CD4-positive, alpha-beta memory T cell (primary cell): ENCODE measurements around the gene HTR3B. TPM values are rescaled to one million over a fixed set of nuclear protein-coding genes. Genes with fewer than 3 reads are reported as not detected.

Source experiments
- CTCF ChIA-PET: fragments of 350-600 bp; sonication (Branson Sonifier 250); formaldehyde crosslinking; loops from one replicate; lab custom pipeline; 2021; ENCODE audit warnings: inconsistent platforms; ENCODE audit not compliant: partially characterized antibody; lab: Charles Lee
- POLR2A ChIA-PET: fragments of 350-600 bp; sonication (Branson Sonifier 250); formaldehyde crosslinking; loops from one replicate; lab custom pipeline; 2021; ENCODE audit not compliant: partially characterized antibody; lab: Charles Lee
- DNase-seq, 5 donors: peaks; one replicate each; pipeline versions ENCODE4 v3.0.0 to v3.0.0-alpha.2; 2020 to 2022; ENCODE audit warnings: mixed read lengths in 1 of 5
- H3K27ac ChIP-seq: one replicate; pipeline ENCODE4 v1.7.0; 2013; ENCODE audit warnings: low read depth, low read length
- H3K27me3 ChIP-seq: 2 replicates; pipeline ENCODE4 v1.7.0; 2013; ENCODE audit warnings: mild to moderate bottlenecking, low read length, moderate library complexity; ENCODE audit not compliant: insufficient read depth
- H3K36me3 ChIP-seq: 2 replicates; pipeline ENCODE4 v1.7.0; 2013; ENCODE audit warnings: mild to moderate bottlenecking, low read length, moderate library complexity; ENCODE audit not compliant: insufficient read depth
- H3K4me1 ChIP-seq: 2 replicates; pipeline ENCODE4 v1.7.0; 2013; ENCODE audit warnings: mild to moderate bottlenecking, low read length, moderate library complexity; ENCODE audit not compliant: insufficient read depth
- H3K4me3 ChIP-seq, 2 donors: one replicate each; pipeline ENCODE4 v1.7.0; 2013; ENCODE audit warnings: low read length in 2 of 2, mild to moderate bottlenecking in 1 of 2
- H3K9me3 ChIP-seq, 2 donors: one replicate each; pipeline ENCODE4 v1.7.0; 2013; ENCODE audit warnings: low read length in 2 of 2, control low read depth in 1 of 2; ENCODE audit not compliant: control insufficient read depth in 1 of 2
- H3K27ac Mint-ChIP-seq, 7 donors: one replicate each; pipeline ENCODE4 v1.8.0; 2020 to 2021; ENCODE audit warnings: mixed read lengths in 7 of 7, mild to moderate bottlenecking in 6 of 7, inconsistent platforms in 3 of 7, moderate library complexity in 3 of 7
- H3K27me3 Mint-ChIP-seq, 2 donors: one replicate each; pipeline ENCODE4 v1.8.0; 2020 to 2021; ENCODE audit warnings: mixed read lengths in 2 of 2
- H3K36me3 Mint-ChIP-seq, 2 donors: one replicate each; pipeline ENCODE4 v1.8.0; 2020 to 2021; ENCODE audit warnings: mixed read lengths in 2 of 2, inconsistent platforms in 1 of 2, mild to moderate bottlenecking in 1 of 2
- H3K4me1 Mint-ChIP-seq, 4 donors: one replicate each; pipeline ENCODE4 v1.8.0; 2020 to 2021; ENCODE audit warnings: mixed read lengths in 4 of 4, mild to moderate bottlenecking in 1 of 4
- H3K4me3 Mint-ChIP-seq, 8 donors: one replicate each; pipeline ENCODE4 v1.8.0; 2020 to 2021; ENCODE audit warnings: mixed read lengths in 8 of 8, mild to moderate bottlenecking in 7 of 8, moderate library complexity in 6 of 8, inconsistent platforms in 3 of 8
- H3K9me3 Mint-ChIP-seq, 8 donors: one replicate each; pipeline ENCODE4 v1.8.0; 2020 to 2021; ENCODE audit warnings: mixed read lengths in 8 of 8, mild to moderate bottlenecking in 5 of 8, inconsistent platforms in 3 of 8, moderate library complexity in 1 of 8
- intact Hi-C: fragments of 100-400 bp; cut with micrococcal nuclease; formaldehyde crosslinking; loops from one replicate; pipeline ENCODE4 v1.15.1; 2023
- polyA plus RNA-seq, 2 donors: library from polyadenylated mRNA; unstranded; fragments of 300-500 nt; fragmentation: Illumina TruSeq; gene quantifications; one replicate each; pipeline ENCODE4 v1.2.3, GENCODE V29; 2021
- total RNA-seq, 2 experiments: library from RNA; stranded (reverse); gene quantifications; one replicate each; pipeline ENCODE4 v1.2.3, GENCODE V29; 2021

The HTR3B gene
- total and polyA plus RNA-seq, 4 experiments from 2014 or later = not detected

DNA sequence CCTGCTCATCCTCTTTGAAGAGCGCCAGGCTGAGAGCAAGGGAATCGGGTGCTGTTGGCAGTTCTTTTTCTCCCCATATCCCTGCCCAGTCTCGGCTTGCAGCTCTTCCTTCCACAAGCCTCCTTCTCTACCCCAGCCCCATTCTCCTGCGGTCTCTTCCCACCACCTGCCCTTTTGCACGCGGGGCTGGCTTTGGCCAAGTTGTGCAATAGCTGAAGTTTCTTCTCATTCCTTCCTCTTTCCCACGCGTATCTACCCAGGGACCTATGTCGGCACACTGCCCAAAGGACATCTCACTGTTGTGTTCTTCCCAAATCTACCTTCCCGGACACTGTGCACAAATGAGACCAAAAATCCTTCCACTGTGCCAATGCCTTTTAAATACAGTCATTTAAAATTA, 48.0 kb downstream of the HTR3B start:
- Mint-ChIP-seq H3K4me1 (peaks cover 0 to 2% (median under 1%) of the 10 kb centered on the region in 4 donors), H3K27ac (no peak overlapping the region), H3K9me3 (no peaks in the 10 kb centered on the region), H3K36me3 (no peaks in the 10 kb centered on the region), H3K4me3 (no peak overlapping the region), H3K27me3 (peaks cover 13 to 33% of the 10 kb centered on the region in 2 donors)
- intact Hi-C loops = no loop called here
- H3K4me1 ChIP-seq = no peaks in the 10 kb centered on the region
- POLR2A ChIA-PET = no interaction called here
- H3K27me3 ChIP-seq = no peaks in the 10 kb centered on the region
- no peaks in the 10 kb centered on the region for H3K36me3 ChIP-seq
- no peak for DNase-seq
- no peak overlapping the region for H3K27ac ChIP-seq
- no peaks in the 10 kb centered on the region for H3K9me3 ChIP-seq
- CTCF ChIA-PET = interaction anchor here (0.5 to 1.5 kb wide), 2 partner anchors 22 to 51 kb away, joined by 3 read pairs; no protein-coding TSS in a partner anchor
- H3K4me3 ChIP-seq = no peak overlapping the region

DNA sequence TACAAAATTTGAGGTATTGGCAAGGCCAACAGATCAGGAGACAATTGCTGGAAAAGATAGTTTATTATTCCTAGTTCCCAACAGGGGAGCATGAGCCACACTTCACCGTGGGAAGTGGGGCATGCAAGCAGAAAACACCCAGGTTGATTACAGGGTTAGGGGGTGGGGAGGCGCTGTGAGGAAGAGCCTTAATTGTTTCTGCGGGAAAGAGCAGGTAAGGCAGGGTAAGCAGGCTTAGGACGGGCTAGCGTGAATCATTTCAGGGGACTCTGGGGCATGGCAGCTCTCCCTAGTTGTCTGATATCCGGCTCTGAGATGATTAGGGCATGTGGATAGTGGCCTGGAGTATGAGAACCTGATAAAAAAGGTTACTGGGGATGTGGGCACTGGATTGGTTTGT, 49.6 kb downstream of the HTR3B start:
- POLR2A ChIA-PET = no interaction called here
- no peaks in the 10 kb centered on the region for H3K27me3 ChIP-seq
- no peak overlapping the region for H3K4me3 ChIP-seq
- H3K36me3 Mint-ChIP-seq = no peaks in the 10 kb centered on the region
- no peak overlapping the region for H3K4me3 Mint-ChIP-seq
- H3K27ac ChIP-seq = no peak overlapping the region
- peaks cover 13 to 31% of the 10 kb centered on the region in 2 donors for H3K27me3 Mint-ChIP-seq
- no peak overlapping the region for H3K27ac Mint-ChIP-seq
- no peaks in the 10 kb centered on the region for H3K9me3 ChIP-seq
- H3K4me1 Mint-ChIP-seq = peaks cover 0 to 2% (median 0%) of the 10 kb centered on the region in 4 donors
- H3K4me1 ChIP-seq = no peaks in the 10 kb centered on the region
- CTCF ChIA-PET = no interaction called here
- no peaks in the 10 kb centered on the region for H3K36me3 ChIP-seq
- intact Hi-C loops = no loop called here
- no peak for DNase-seq
- no peaks in the 10 kb centered on the region for H3K9me3 Mint-ChIP-seq

DNA sequence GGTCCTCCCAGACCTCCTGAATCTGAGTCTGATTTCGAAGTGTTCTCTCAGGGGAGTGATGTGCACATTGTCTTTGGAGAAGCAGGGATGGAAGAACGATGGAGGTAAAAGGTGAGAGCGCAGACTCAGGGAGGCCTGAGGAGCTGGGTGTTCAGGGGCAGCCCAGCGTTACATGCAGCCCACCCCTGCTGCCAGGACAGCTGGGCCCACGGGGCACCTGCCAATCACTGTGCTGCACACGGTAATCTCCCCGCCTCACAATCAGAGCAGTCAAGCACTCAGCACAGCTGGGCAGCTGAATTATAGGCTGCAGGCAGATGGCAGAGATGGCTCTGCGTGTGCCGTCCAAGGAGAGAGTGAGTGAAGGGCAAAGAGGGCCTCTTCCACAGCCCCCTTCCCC, 52.4 kb downstream of the HTR3B start:
- Mint-ChIP-seq H3K9me3 (no peaks in the 10 kb centered on the region), H3K27ac (no peak overlapping the region), H3K4me3 (no peak overlapping the region), H3K4me1 (peaks cover 0 to 2% (median 0%) of the 10 kb centered on the region in 4 donors), H3K27me3 (peaks cover 8 to 22% of the 10 kb centered on the region in 2 donors), H3K36me3 (no peaks in the 10 kb centered on the region)
- POLR2A ChIA-PET = no interaction called here
- CTCF ChIA-PET = no interaction called here
- H3K9me3 ChIP-seq = no peaks in the 10 kb centered on the region
- H3K4me3 ChIP-seq = no peak overlapping the region
- no peaks in the 10 kb centered on the region for H3K27me3 ChIP-seq
- no peak overlapping the region for H3K27ac ChIP-seq
- no peak for DNase-seq
- H3K36me3 ChIP-seq = no peaks in the 10 kb centered on the region
- H3K4me1 ChIP-seq = no peaks in the 10 kb centered on the region
- intact Hi-C loops = no loop called here

DNA sequence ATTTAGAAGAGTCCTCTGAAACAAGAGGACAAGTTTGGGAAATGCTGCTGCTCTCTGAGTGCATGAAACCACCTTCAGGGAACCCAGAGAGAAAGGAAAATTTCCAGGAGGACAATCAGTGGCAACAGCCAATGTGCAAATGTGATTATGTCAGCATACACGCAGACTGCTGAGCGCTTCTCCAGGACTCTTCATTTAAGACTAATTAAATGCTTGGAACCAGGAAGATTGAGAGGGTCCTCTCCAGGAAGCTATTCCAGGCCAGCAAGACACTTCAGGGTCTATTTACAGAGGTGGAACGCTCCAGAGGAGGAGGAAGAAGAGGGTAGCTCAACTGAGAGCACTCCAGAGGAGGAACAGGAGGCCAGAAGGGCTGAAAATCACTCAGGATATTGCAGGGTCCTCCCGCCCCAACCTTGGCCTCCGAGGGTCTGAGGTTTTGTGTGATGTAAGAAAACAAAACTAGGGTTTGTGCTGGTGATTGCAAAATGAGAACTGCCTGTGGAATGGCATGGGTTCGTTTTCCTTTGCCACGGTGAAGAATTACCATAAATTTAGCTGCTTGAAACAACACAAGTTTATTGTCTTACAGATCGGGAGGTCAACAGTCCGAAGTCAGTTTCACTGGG, 56.2 kb downstream of the HTR3B start:
- H3K27ac ChIP-seq = no peak overlapping the region
- H3K36me3 ChIP-seq = no peaks in the 10 kb centered on the region
- H3K4me3 ChIP-seq = no peak overlapping the region
- no peak for DNase-seq
- POLR2A ChIA-PET = no interaction called here
- H3K9me3 Mint-ChIP-seq = peaks cover 0 to 1% (median 0%) of the 10 kb centered on the region in 8 donors
- CTCF ChIA-PET = interaction anchor here (0.6 kb wide), 1 partner anchor 30 kb away, joined by 6 read pairs; no protein-coding TSS in a partner anchor
- H3K36me3 Mint-ChIP-seq = no peaks in the 10 kb centered on the region
- H3K4me3 Mint-ChIP-seq = no peak overlapping the region
- no peaks in the 10 kb centered on the region for H3K4me1 ChIP-seq
- no peaks in the 10 kb centered on the region for H3K9me3 ChIP-seq
- peaks cover 3 to 5% of the 10 kb centered on the region in 2 donors for H3K27me3 Mint-ChIP-seq
- no peak overlapping the region for H3K27ac Mint-ChIP-seq
- H3K27me3 ChIP-seq = no peaks in the 10 kb centered on the region
- intact Hi-C loops = no loop called here
- H3K4me1 Mint-ChIP-seq = no peaks in the 10 kb centered on the region

GRCh38 chr11:113967361-113967760, 62.8 kb downstream of the HTR3B start:
- H3K27me3 Mint-ChIP-seq = peaks cover 5 to 15% of the 10 kb centered on the region in 2 donors
- no peak overlapping the region for H3K4me3 ChIP-seq
- no peaks in the 10 kb centered on the region for H3K27me3 ChIP-seq
- H3K4me1 Mint-ChIP-seq = no peaks in the 10 kb centered on the region
- POLR2A ChIA-PET = no interaction called here
- H3K4me3 Mint-ChIP-seq = no peak overlapping the region
- H3K27ac Mint-ChIP-seq = no peak overlapping the region
- no peaks in the 10 kb centered on the region for H3K4me1 ChIP-seq
- H3K9me3 ChIP-seq = no peaks in the 10 kb centered on the region
- no peaks in the 10 kb centered on the region for H3K36me3 ChIP-seq
- no peaks in the 10 kb centered on the region for H3K36me3 Mint-ChIP-seq
- CTCF ChIA-PET = no interaction called here
- intact Hi-C loops = no loop called here
- H3K27ac ChIP-seq = no peak overlapping the region
- H3K9me3 Mint-ChIP-seq = peaks cover 0 to 2% (median 0%) of the 10 kb centered on the region in 8 donors
- DNase-seq = no peak

GRCh38 chr11:113971506-113972195, 67.1 kb downstream of the HTR3B start:
- no peaks in the 10 kb centered on the region for H3K4me1 Mint-ChIP-seq

GRCh38 chr11:113974741-113975470, 70.3 kb downstream of the HTR3B start, which contains the start of gene HTR3A:
HTR3A (plus strand) TSS chr11:113975108; CDS start chr11:113975326, 218 bp downstream.
- Histone ChIP-seq H3K27me3 (no peaks in the 10 kb centered on the region), H3K36me3 (no peaks in the 10 kb centered on the region), H3K27ac (no peak within 1 kb of the TSS), H3K9me3 (no peaks in the 10 kb centered on the region), H3K4me3 (no peak within 1 kb of the TSS), H3K4me1 (no peaks in the 10 kb centered on the region)
- H3K9me3 Mint-ChIP-seq = no peaks in the 10 kb centered on the region
- DNase-seq = no peak
- peaks cover 0 to 2% (median 0%) of the 10 kb centered on the region in 4 donors for H3K4me1 Mint-ChIP-seq
- H3K27me3 Mint-ChIP-seq = peaks cover 7 to 10% of the 10 kb centered on the region in 2 donors
- intact Hi-C loops = no loop called here
- H3K27ac Mint-ChIP-seq = no peak within 1 kb of the TSS
- no peak within 1 kb of the TSS for H3K4me3 Mint-ChIP-seq
- no peaks in the 10 kb centered on the region for H3K36me3 Mint-ChIP-seq
- ChIA-PET POLR2A (no interaction called here), CTCF (interaction anchor here (1.1 kb wide), 1 partner anchor 20 kb away, joined by 3 read pairs; no protein-coding TSS in a partner anchor)

More at GRCh38 chr11:113971506-113972195, 67.1 kb downstream of the HTR3B start:
- no peak overlapping the region for H3K4me3 ChIP-seq
- intact Hi-C loops = no loop called here
- H3K36me3 ChIP-seq = no peaks in the 10 kb centered on the region
- no peak for DNase-seq
- H3K9me3 Mint-ChIP-seq = peaks cover 0 to 1% (median 0%) of the 10 kb centered on the region in 8 donors
- H3K27me3 ChIP-seq = no peaks in the 10 kb centered on the region
- peaks cover 4 to 12% of the 10 kb centered on the region in 2 donors for H3K27me3 Mint-ChIP-seq
- no peaks in the 10 kb centered on the region for H3K4me1 ChIP-seq
- no peaks in the 10 kb centered on the region for H3K9me3 ChIP-seq
- ChIA-PET CTCF (no interaction called here), POLR2A (no interaction called here)
- no peak overlapping the region for H3K4me3 Mint-ChIP-seq
- no peak overlapping the region for H3K27ac ChIP-seq
- no peaks in the 10 kb centered on the region for H3K36me3 Mint-ChIP-seq
- no peak overlapping the region for H3K27ac Mint-ChIP-seq
